Suppressor macrophage treated with lipopolysaccharide for 1 hour (primary cell): Measurements from ENCODE around the gene CCT6A.
"Not testable (repeated sequence)": the region's sequence is repeated elsewhere in the genome, so short reads cannot be mapped to it uniquely, and the experiment has no call there.

Source experiments
- DNase-seq, 3 donors: peaks; one replicate each; pipeline ENCODE4 v3.0.0-alpha.2; 2020 to 2022

Gene CCT6A

DNA sequence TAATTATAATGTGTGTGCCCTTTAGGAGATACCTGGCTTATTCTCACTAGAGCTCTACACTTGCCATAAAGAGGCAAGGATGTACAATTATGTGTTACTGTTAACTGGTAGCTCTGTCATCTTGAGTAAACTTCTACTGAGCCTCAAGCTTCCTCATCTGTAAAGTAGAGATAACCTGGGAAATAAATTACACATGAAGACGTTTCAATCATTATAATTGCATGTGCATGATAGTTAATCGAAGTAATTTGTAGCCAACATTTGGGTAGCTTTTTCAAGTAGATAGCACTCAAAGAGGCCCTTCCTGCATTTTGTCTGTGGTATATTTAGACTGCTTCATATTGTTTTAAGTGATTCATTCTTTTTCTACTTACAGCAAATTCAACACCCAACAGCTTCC lies 2.4 kb downstream of the CCT6A start:
- DNase-seq, result no peak

DNA sequence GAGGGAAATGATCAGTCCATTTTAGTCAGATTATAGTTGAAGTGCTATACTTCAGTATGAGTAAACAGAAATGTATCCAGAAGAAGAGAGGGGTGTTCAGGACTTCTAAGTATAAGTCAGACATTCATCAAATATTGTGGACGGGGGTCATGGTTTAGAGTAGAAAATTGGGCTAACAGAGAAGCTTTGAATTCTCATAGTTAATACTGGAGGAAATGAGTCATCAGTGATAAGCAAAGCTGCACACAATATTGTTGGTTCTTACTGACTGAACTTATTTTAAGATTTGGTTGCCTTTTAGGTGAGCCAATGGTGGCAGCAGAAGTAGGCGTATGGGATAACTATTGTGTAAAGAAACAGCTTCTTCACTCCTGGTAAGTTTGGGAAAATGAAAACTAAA lies 10.8 kb downstream of the CCT6A start:
- DNase-seq, result no peak

GRCh38 chr7:56063500-56063881 lies 11.9 kb downstream of the CCT6A start:
- DNase-seq, result no peak

GRCh38 chr7:56063882-56064625 lies 12.5 kb downstream of the CCT6A start, which contains the start of gene SUMF2:
Gene SUMF2 (plus strand): TSS chr7:56064286. CDS start chr7:56064312, 26 bp downstream.
- DNase-seq, result peak; percentile 94 to 98 (median 96)

DNA sequence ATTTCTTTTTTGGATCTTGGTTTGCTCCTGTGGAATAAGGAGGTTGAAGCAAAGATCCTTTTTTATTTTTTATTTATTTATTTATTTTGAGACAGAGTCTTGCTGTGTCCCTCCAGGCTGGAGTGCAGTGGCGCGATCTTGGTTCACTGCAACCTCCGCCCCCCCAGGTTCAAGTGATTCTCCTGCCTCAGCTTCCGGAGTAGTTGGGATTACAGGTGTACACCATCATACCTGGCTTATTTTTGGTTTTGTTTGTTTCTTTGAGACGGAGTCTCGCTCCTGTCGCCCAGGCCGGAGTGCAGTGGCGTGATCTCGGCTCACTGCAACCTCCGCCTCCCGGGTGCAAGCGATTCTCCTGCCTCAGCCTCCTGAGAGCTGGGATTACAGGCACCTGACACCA lies 14.8 kb downstream of the CCT6A start:
- not testable (repeated sequence) for DNase-seq

- DNase-seq, result peak; percentile 77 to 90 (median 85)
Measured at GRCh38 chr7:56074371-56074791, 22.8 kb downstream of the CCT6A start.

DNA sequence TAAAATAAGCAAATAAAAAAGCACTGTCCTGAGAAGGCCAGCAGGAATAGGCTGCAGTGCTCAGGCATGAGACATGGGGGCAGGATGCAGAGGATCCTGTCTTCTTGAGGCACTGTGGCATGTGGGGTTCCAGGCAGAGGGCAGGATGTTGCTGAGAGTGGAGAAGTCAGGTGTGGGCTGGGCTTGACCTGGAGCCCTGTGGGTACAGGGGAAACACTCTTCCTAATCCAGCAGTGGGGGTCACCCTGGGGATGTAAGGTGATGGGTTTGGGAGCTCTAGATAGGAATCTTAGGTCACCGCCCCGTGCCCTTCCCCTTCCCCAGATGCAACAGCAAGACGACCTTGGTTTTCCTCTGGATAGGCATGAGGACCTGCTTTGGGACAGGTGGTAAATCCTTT lies 26.1 kb downstream of the CCT6A start:
- DNase-seq, result no peak

- DNase-seq, result no peak
Measured at GRCh38 chr7:56078196-56078595, 26.6 kb downstream of the CCT6A start.

DNA sequence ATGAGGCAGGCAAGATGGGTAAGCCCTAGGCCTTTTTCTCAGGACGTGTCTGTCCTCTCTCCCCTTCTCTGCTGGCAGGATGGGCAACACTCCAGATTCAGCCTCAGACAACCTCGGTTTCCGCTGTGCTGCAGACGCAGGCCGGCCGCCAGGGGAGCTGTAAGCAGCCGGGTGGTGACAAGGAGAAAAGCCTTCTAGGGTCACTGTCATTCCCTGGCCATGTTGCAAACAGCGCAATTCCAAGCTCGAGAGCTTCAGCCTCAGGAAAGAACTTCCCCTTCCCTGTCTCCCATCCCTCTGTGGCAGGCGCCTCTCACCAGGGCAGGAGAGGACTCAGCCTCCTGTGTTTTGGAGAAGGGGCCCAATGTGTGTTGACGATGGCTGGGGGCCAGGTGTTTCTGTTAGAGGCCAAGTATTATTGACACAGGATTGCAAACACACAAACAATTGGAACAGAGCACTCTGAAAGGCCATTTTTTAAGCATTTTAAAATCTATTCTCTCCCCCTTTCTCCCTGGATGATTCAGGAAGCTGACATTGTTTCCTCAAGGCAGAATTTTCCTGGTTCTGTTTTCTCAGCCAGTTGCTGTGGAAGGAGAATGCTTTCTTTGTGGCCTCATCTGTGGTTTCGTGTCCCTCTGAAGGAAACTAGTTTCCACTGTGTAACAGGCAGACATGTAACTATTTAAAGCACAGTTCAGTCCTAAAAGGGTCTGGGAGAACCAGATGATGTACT lies 28.1 kb downstream of the CCT6A start:
- no peak for DNase-seq

DNA sequence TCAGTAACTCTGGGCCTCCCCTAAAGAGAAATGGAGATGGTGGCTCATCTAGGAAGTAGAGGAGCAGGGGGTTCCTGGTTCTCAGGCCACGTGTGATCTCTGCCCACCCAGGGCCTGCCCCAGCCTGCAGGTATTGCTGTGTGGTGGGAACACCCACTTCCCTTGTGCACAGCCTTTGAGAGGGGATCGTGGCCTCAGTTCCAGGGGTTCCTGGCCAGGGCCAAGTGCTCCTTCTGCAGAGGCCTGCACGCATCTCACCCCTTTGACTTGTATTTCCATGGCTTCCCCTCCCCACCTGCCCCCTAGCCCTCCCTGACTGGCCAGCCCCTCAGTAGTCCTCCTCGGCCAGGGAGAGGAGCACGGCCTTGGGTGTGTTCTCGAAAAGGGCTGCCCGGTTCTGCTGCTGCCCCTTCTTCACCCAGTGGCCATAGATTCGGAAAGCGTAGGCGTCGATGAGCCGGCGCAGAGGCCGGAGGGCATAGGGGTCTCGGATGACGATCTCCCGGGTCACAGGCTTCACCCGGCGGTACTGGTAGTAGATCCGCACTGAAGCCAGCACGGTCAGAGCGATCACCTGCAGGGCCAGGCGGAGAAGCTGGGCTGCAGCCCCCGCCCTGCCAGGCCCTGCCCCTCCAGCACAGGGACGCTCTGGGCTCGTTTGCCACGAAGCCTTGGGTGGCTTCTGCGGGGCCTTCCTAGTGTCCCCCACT lies 29.3 kb downstream of the CCT6A start:
- not testable (repeated sequence) for DNase-seq

- no peak for DNase-seq
Measured at GRCh38 chr7:56081626-56082340, 30.2 kb downstream of the CCT6A start.

- DNase-seq, result no peak
Measured at GRCh38 chr7:56083150-56083785, 31.7 kb downstream of the CCT6A start.

GRCh38 chr7:56086761-56087160 lies 35.2 kb downstream of the CCT6A start:
- DNase-seq, result no peak

DNA sequence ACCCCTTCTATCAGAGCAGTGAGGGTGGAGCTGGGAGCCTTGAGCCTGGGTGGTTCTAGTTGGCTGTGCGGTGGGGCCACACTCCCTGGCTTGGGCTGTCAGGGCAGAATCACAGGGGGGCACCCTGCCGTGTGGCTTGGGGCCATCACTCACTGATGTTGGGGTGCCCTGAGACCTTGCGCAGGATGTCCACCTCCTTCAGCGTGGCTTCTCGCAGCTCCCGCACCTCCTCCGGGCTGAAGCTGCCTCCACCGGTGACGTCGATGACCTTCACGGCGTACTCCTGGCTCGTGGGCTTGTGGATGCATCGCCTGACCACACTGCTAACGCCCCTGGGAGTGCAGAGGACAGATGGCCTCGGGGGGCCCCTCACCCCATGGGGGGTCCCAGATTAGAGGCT lies 35.9 kb downstream of the CCT6A start:
- no peak for DNase-seq

GRCh38 chr7:56091591-56091990 lies 40.0 kb downstream of the CCT6A start:
- no peak for DNase-seq

GRCh38 chr7:56092388-56092787 lies 40.8 kb downstream of the CCT6A start:
- not testable (repeated sequence) for DNase-seq

DNA sequence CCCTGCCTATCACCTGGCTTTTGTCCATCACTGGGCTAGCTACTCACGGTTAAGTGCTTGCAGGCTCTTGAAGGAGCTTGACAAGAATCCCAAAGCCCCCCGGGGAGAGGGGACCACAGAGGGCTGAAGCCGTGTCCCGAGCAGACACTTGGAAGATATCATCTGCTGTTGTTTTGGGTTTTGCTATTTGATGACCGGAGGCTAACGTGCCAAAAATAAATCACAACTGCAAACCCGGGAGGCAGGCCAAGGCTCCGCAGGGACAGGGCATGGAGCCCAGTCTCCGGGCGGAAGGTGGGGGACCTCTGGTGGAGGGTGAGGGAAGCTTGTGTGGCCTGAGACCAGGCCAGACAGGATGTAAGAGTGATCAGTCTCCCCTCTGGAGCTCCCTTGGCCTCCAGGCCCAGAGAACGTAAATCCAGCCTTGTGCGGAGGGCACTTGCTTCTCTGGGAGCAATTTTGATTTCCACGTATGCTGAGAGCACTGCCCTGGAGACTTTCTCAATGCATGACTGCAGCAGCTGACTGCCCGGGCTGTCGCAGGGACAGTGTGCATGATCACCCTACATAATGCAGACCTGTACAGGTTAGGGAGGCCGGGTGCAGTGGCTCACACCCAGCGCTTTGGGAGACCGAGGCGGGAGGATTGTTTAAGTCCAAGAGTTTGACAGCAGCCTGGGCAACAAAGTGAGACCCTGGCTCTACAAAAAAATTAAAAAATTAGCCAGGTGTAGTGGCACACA lies 41.4 kb downstream of the CCT6A start, which contains the start of gene PHKG1:
Gene PHKG1 (minus strand): TSS at position 164 of the 743 bp plus-strand sequence. CDS start 4,011 bp downstream, outside the sequence.
- DNase-seq, result no peak

- peak in 2 of 3 donors; percentile 20 to 31 for DNase-seq
Measured at GRCh38 chr7:56097700-56098099, 46.1 kb downstream of the CCT6A start.

- DNase-seq, result not testable (repeated sequence)
Measured at GRCh38 chr7:56098187-56099008, 46.8 kb downstream of the CCT6A start.

GRCh38 chr7:56099653-56100052 lies 48.1 kb downstream of the CCT6A start:
- DNase-seq, result no peak

GRCh38 chr7:56104138-56104537 lies 52.6 kb downstream of the CCT6A start:
- DNase-seq, result not testable (repeated sequence)
